ENCODE measurements around the gene MSH6.
A peak's percentile ranks its signal among the peaks of the same experiment; 100 is the strongest.

The MSH6 gene, protein sequence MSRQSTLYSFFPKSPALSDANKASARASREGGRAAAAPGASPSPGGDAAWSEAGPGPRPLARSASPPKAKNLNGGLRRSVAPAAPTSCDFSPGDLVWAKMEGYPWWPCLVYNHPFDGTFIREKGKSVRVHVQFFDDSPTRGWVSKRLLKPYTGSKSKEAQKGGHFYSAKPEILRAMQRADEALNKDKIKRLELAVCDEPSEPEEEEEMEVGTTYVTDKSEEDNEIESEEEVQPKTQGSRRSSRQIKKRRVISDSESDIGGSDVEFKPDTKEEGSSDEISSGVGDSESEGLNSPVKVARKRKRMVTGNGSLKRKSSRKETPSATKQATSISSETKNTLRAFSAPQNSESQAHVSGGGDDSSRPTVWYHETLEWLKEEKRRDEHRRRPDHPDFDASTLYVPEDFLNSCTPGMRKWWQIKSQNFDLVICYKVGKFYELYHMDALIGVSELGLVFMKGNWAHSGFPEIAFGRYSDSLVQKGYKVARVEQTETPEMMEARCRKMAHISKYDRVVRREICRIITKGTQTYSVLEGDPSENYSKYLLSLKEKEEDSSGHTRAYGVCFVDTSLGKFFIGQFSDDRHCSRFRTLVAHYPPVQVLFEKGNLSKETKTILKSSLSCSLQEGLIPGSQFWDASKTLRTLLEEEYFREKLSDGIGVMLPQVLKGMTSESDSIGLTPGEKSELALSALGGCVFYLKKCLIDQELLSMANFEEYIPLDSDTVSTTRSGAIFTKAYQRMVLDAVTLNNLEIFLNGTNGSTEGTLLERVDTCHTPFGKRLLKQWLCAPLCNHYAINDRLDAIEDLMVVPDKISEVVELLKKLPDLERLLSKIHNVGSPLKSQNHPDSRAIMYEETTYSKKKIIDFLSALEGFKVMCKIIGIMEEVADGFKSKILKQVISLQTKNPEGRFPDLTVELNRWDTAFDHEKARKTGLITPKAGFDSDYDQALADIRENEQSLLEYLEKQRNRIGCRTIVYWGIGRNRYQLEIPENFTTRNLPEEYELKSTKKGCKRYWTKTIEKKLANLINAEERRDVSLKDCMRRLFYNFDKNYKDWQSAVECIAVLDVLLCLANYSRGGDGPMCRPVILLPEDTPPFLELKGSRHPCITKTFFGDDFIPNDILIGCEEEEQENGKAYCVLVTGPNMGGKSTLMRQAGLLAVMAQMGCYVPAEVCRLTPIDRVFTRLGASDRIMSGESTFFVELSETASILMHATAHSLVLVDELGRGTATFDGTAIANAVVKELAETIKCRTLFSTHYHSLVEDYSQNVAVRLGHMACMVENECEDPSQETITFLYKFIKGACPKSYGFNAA (N-terminal part only)

DNA sequence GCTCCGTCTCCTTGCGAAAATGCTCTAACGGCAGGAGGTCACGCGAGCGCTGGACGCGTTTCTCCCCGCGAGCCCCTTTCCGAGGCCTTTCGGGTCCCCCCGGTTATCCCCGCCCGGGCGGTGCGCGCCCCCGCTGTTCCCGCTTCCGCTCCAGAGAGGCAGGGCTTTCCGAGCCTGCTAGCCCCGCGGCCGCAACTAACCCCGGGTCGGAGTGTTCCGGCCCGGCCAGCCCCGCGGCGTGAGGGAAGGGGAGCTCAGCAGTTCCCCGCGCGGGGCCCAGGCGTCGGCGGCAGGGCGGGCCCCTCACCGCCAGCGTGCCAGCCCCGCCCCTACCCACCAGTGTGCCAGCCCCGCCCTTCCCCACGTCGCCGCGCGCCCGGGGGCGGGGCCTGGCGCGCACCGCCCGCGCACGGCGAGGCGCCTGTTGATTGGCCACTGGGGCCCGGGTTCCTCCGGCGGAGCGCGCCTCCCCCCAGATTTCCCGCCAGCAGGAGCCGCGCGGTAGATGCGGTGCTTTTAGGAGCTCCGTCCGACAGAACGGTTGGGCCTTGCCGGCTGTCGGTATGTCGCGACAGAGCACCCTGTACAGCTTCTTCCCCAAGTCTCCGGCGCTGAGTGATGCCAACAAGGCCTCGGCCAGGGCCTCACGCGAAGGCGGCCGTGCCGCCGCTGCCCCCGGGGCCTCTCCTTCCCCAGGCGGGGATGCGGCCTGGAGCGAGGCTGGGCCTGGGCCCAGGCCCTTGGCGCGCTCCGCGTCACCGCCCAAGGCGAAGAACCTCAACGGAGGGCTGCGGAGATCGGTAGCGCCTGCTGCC is at the start of gene MSH6:
TSS of gene MSH6 (plus strand) at position 475 of the 815 bp plus-strand sequence. CDS start at position 564, 89 bp downstream.
- H3K4me3 ChIP-seq (ENCODE audit: control insufficient read depth, low read depth, low read length): peak within 1 kb of the TSS; percentile 79
- TF ChIP-seq, protein P1, sequence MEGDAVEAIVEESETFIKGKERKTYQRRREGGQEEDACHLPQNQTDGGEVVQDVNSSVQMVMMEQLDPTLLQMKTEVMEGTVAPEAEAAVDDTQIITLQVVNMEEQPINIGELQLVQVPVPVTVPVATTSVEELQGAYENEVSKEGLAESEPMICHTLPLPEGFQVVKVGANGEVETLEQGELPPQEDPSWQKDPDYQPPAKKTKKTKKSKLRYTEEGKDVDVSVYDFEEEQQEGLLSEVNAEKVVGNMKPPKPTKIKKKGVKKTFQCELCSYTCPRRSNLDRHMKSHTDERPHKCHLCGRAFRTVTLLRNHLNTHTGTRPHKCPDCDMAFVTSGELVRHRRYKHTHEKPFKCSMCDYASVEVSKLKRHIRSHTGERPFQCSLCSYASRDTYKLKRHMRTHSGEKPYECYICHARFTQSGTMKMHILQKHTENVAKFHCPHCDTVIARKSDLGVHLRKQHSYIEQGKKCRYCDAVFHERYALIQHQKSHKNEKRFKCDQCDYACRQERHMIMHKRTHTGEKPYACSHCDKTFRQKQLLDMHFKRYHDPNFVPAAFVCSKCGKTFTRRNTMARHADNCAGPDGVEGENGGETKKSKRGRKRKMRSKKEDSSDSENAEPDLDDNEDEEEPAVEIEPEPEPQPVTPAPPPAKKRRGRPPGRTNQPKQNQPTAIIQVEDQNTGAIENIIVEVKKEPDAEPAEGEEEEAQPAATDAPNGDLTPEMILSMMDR (IDR thresholded peaks at IDR 0.05; ENCODE audit: control insufficient read depth, insufficient read depth, low read depth, low read length, missing control alignments): no peak
- DNase-seq (ENCODE audit: low read depth): peak; percentile 32

DNA sequence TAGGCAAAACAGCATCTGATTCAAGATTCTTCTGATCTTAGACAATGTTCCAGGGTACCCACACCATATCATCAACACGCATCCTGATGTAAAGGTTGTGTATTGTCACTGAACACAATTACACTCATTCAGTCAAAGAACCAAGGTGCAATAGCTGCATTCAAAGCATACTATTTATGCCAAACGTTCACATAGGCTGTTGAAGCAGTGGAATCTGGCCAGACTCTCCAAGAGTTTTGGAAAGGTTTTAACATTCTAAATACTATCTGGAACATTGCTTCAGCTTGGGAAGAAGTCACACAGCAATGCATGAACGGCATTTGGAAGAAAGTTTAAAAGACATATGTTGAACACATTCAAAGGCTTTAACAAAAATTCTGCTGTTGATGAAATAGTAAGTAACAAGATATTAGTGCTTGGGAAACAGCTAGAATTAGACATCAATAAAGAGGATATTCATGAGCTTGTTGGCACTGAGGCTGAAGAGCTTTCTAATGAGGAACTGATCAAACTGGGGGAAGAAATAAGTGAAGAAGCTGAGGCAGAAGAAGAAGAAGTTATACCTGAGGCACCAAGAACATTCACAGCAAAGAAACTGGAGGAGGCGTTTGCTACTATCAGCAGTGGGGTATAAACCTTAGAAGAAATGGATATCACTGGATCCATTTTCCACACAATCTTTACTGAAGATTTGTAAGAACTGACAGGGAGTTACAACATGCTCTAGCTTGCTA is 47.6 kb upstream of the MSH6 start:
- H3K4me3 ChIP-seq (ENCODE audit: control insufficient read depth, low read depth, low read length): no peak overlapping the region
- TF ChIP-seq, protein P1 (IDR thresholded peaks at IDR 0.05; ENCODE audit: control insufficient read depth, insufficient read depth, low read depth, low read length, missing control alignments): no peak
- DNase-seq (ENCODE audit: low read depth): no peak

DNA sequence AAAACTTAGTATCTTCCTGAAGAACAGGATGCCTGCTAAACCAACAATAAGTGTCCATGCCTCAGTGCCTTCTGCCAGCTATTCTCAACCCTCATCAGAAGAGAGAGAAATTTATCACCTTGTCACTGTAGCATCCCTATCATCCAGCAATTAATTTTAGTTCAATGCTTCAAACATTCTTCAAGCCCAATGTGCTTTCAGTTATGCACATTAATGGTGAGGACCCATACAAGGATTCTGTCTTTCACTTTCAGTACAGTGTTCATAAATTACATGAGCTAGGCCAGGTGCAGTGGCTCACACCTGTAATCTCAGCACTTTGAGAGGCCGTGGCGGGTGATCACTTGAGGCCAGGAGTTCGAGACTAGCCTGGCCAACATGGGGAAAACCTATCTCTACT is 47.0 kb upstream of the MSH6 start:
- no peak overlapping the region for H3K4me3 ChIP-seq (ENCODE audit: control insufficient read depth, low read depth, low read length)
- no peak for DNase-seq (ENCODE audit: low read depth)
- TF ChIP-seq, protein P1 (IDR thresholded peaks at IDR 0.05; ENCODE audit: control insufficient read depth, insufficient read depth, low read depth, low read length, missing control alignments): no peak

DNA sequence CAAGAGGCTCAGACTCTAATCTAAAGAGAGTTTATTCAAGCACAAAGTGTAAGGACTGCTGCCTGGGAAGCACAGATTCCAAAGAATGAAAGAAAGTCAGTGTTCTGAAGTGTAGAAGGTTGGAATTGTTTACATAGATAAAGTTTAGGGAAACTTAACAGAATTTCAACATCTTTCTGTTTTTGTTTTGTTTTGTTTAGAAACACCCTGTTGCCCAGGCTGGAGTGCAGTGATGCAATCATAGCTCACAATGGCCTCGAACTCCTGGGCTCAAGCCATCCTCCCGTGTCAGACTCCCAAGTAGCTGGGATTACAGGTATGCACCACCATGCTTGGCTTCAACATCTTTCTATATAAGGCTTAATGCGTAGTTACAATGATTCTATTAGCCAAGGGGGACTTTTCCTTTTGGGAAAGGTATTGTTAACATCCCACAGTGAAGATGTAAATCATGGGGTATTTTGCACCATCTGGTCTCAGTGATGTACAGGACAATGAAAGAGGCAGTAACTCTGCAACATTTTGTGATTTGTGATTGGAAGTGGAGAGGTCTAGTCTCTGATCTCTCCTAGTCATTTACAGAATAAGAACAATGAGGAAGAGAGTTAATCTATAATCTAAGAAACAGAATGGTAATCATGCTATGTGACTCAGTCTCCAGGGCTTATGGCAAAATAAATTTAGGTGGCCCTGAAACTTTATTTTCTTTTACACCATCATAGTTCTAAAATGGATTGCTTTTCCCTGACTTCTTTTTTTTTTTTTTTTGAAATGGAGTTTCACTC is 45.6 kb upstream of the MSH6 start:
- TF ChIP-seq, protein P1 (IDR thresholded peaks at IDR 0.05; ENCODE audit: control insufficient read depth, insufficient read depth, low read depth, low read length, missing control alignments): no peak
- no peak overlapping the region for H3K4me3 ChIP-seq (ENCODE audit: control insufficient read depth, low read depth, low read length)
- DNase-seq (ENCODE audit: low read depth): no peak

DNA sequence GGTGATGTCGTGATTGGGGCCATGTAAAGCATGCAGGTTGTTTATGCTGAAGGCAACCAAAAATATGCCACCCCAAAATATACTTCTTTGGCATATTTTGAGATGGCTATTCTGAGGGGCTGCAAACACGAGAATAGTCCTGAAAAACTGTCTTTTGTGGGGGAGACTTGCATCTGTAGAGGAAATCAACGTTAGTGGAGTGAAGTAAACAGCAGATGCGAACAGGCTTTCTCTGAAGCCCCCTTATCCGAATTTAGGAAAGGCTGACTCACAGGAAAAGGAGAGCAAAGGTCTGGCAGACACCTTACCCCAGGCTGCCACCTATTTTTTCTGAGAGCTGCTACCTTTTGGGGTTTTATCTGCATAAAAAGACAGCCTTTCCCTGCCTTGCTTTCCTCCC is 44.6 kb upstream of the MSH6 start:
- DNase-seq (ENCODE audit: low read depth): no peak
- no peak overlapping the region for H3K4me3 ChIP-seq (ENCODE audit: control insufficient read depth, low read depth, low read length)
- TF ChIP-seq, protein P1 (IDR thresholded peaks at IDR 0.05; ENCODE audit: control insufficient read depth, insufficient read depth, low read depth, low read length, missing control alignments): no peak
